Panc1 (cell line): ENCODE measurements around the gene GRB7.

Experiments used
- POLR2AphosphoS5 ChIP-seq: IDR thresholded peaks from 2 replicates; pipeline ENCODE4 v1.6.1; 2012; ENCODE audit warnings: mild to moderate bottlenecking, low read depth, low read length, moderate library complexity
- REST ChIP-seq, 2 experiments: IDR thresholded peaks; 2 replicates each; pipeline ENCODE4 v1.6.1; 2011 to 2012; ENCODE audit warnings: low read depth in 2 of 2, control low read depth in 1 of 2, low read length in 1 of 2, mild to moderate bottlenecking in 1 of 2, moderate library complexity in 1 of 2; ENCODE audit not compliant: insufficient read depth in 1 of 2
- SIN3A ChIP-seq: IDR thresholded peaks from 2 replicates; pipeline ENCODE4 v1.6.1; 2012; ENCODE audit warnings: low read depth, mild to moderate bottlenecking, low read length, moderate library complexity, borderline replicate concordance; ENCODE audit not compliant: insufficient read depth
- TCF7L2 ChIP-seq: IDR thresholded peaks from 2 replicates; pipeline ENCODE4 v1.6.1; 2011; ENCODE audit warnings: mild to moderate bottlenecking, low read depth, low read length, inconsistent platforms
- TF ChIP-seq, protein P1 (sequence below): fragments of 450-650 bp; IDR thresholded peaks from 2 replicates; pipeline ENCODE4 v1.5.1; 2017; ENCODE audit warnings: mild to moderate bottlenecking

- TF ChIP-seq, protein P1, sequence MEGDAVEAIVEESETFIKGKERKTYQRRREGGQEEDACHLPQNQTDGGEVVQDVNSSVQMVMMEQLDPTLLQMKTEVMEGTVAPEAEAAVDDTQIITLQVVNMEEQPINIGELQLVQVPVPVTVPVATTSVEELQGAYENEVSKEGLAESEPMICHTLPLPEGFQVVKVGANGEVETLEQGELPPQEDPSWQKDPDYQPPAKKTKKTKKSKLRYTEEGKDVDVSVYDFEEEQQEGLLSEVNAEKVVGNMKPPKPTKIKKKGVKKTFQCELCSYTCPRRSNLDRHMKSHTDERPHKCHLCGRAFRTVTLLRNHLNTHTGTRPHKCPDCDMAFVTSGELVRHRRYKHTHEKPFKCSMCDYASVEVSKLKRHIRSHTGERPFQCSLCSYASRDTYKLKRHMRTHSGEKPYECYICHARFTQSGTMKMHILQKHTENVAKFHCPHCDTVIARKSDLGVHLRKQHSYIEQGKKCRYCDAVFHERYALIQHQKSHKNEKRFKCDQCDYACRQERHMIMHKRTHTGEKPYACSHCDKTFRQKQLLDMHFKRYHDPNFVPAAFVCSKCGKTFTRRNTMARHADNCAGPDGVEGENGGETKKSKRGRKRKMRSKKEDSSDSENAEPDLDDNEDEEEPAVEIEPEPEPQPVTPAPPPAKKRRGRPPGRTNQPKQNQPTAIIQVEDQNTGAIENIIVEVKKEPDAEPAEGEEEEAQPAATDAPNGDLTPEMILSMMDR: no peak
- TF ChIP-seq POLR2AphosphoS5 (no peak), SIN3A (no peak), TCF7L2 (no peak), REST (IDR thresholded peaks at IDR 0.05; ENCODE audit: insufficient read depth in 1 of 2, low read depth in 2 of 2, low read length in 1 of 2) (no peak)
These were observed 39.8 kb upstream of the GRB7 start for GRCh38 chr17:39697961-39698360.
